ENCODE data around the gene MGMT.

MGMT gene

GRCh38 chr10:129709627-129710509 lies 242.8 kb downstream of the MGMT start:
- Histone ChIP-seq H3K9me3 (ENCODE audit: control insufficient read depth in 2 of 2, low read length in 2 of 2) (no peaks in the 10 kb centered on the region), H3K9ac (ENCODE audit: low read depth in 1 of 2, low read length in 2 of 2) (no peak overlapping the region), H3K27me3 (ENCODE audit: control insufficient read depth in 2 of 2, insufficient read depth in 2 of 2, low read length in 2 of 2) (no peaks in the 10 kb centered on the region), H3K4me3 (ENCODE audit: low read length in 2 of 2) (no peak overlapping the region), H3K36me3 (ENCODE audit: control insufficient read depth in 2 of 2, insufficient read depth in 2 of 2, low read length in 2 of 2) (no peaks in the 10 kb centered on the region), H3K27ac (ENCODE audit: low read depth in 2 of 2, low read length in 2 of 2) (no peak overlapping the region), H3K4me1 (ENCODE audit: control insufficient read depth in 2 of 2, insufficient read depth in 2 of 2, low read length in 2 of 2) (no peaks in the 10 kb centered on the region)

- Histone ChIP-seq H3K4me1 (ENCODE audit: control insufficient read depth in 2 of 2, insufficient read depth in 2 of 2, low read length in 2 of 2) (no peaks in the 10 kb centered on the region), H3K9ac (ENCODE audit: low read depth in 1 of 2, low read length in 2 of 2) (no peak overlapping the region), H3K27ac (ENCODE audit: low read depth in 2 of 2, low read length in 2 of 2) (no peak overlapping the region), H3K36me3 (ENCODE audit: control insufficient read depth in 2 of 2, insufficient read depth in 2 of 2, low read length in 2 of 2) (no peaks in the 10 kb centered on the region), H3K4me3 (ENCODE audit: low read length in 2 of 2) (no peak overlapping the region), H3K9me3 (ENCODE audit: control insufficient read depth in 2 of 2, low read length in 2 of 2) (no peaks in the 10 kb centered on the region), H3K27me3 (ENCODE audit: control insufficient read depth in 2 of 2, insufficient read depth in 2 of 2, low read length in 2 of 2) (no peaks in the 10 kb centered on the region)
These were observed 243.4 kb downstream of the MGMT start for GRCh38 chr10:129710510-129710847.

- H3K4me1 ChIP-seq (ENCODE audit: control insufficient read depth in 2 of 2, insufficient read depth in 2 of 2, low read length in 2 of 2), result no peaks in the 10 kb centered on the region
- no peaks in the 10 kb centered on the region for H3K27me3 ChIP-seq (ENCODE audit: control insufficient read depth in 2 of 2, insufficient read depth in 2 of 2, low read length in 2 of 2)
- H3K36me3 ChIP-seq (ENCODE audit: control insufficient read depth in 2 of 2, insufficient read depth in 2 of 2, low read length in 2 of 2), result no peaks in the 10 kb centered on the region
- no peak overlapping the region for H3K4me3 ChIP-seq (ENCODE audit: low read length in 2 of 2)
- no peak overlapping the region for H3K27ac ChIP-seq (ENCODE audit: low read depth in 2 of 2, low read length in 2 of 2)
- H3K9me3 ChIP-seq (ENCODE audit: control insufficient read depth in 2 of 2, low read length in 2 of 2), result no peaks in the 10 kb centered on the region
- no peak overlapping the region for H3K9ac ChIP-seq (ENCODE audit: low read depth in 1 of 2, low read length in 2 of 2)
These were observed 244.2 kb downstream of the MGMT start for GRCh38 chr10:129711291-129711690.

- H3K4me3 ChIP-seq (ENCODE audit: low read length in 2 of 2), result no peak overlapping the region
- no peak overlapping the region for H3K27ac ChIP-seq (ENCODE audit: low read depth in 2 of 2, low read length in 2 of 2)
- H3K4me1 ChIP-seq (ENCODE audit: control insufficient read depth in 2 of 2, insufficient read depth in 2 of 2, low read length in 2 of 2), result no peaks in the 10 kb centered on the region
- no peaks in the 10 kb centered on the region for H3K9me3 ChIP-seq (ENCODE audit: control insufficient read depth in 2 of 2, low read length in 2 of 2)
- no peaks in the 10 kb centered on the region for H3K36me3 ChIP-seq (ENCODE audit: control insufficient read depth in 2 of 2, insufficient read depth in 2 of 2, low read length in 2 of 2)
- H3K27me3 ChIP-seq (ENCODE audit: control insufficient read depth in 2 of 2, insufficient read depth in 2 of 2, low read length in 2 of 2), result no peaks in the 10 kb centered on the region
- H3K9ac ChIP-seq (ENCODE audit: low read depth in 1 of 2, low read length in 2 of 2), result no peak overlapping the region
These were observed 245.0 kb downstream of the MGMT start for GRCh38 chr10:129712000-129712399.

- H3K27ac ChIP-seq (ENCODE audit: low read depth in 2 of 2, low read length in 2 of 2), result no peak overlapping the region
- H3K4me1 ChIP-seq (ENCODE audit: control insufficient read depth in 2 of 2, insufficient read depth in 2 of 2, low read length in 2 of 2), result no peaks in the 10 kb centered on the region
- no peak overlapping the region for H3K9ac ChIP-seq (ENCODE audit: low read depth in 1 of 2, low read length in 2 of 2)
- H3K9me3 ChIP-seq (ENCODE audit: control insufficient read depth in 2 of 2, low read length in 2 of 2), result no peaks in the 10 kb centered on the region
- no peak overlapping the region for H3K4me3 ChIP-seq (ENCODE audit: low read length in 2 of 2)
- H3K27me3 ChIP-seq (ENCODE audit: control insufficient read depth in 2 of 2, insufficient read depth in 2 of 2, low read length in 2 of 2), result no peaks in the 10 kb centered on the region
- no peaks in the 10 kb centered on the region for H3K36me3 ChIP-seq (ENCODE audit: control insufficient read depth in 2 of 2, insufficient read depth in 2 of 2, low read length in 2 of 2)
These were observed 246.7 kb downstream of the MGMT start for GRCh38 chr10:129713659-129714265.

- no peaks in the 10 kb centered on the region for H3K4me1 ChIP-seq (ENCODE audit: control insufficient read depth in 2 of 2, insufficient read depth in 2 of 2, low read length in 2 of 2)
- H3K27ac ChIP-seq (ENCODE audit: low read depth in 2 of 2, low read length in 2 of 2), result no peak overlapping the region
- no peak overlapping the region for H3K9ac ChIP-seq (ENCODE audit: low read depth in 1 of 2, low read length in 2 of 2)
- no peaks in the 10 kb centered on the region for H3K36me3 ChIP-seq (ENCODE audit: control insufficient read depth in 2 of 2, insufficient read depth in 2 of 2, low read length in 2 of 2)
- no peak overlapping the region for H3K4me3 ChIP-seq (ENCODE audit: low read length in 2 of 2)
- H3K27me3 ChIP-seq (ENCODE audit: control insufficient read depth in 2 of 2, insufficient read depth in 2 of 2, low read length in 2 of 2), result no peaks in the 10 kb centered on the region
- H3K9me3 ChIP-seq (ENCODE audit: control insufficient read depth in 2 of 2, low read length in 2 of 2), result no peaks in the 10 kb centered on the region
These were observed 248.8 kb downstream of the MGMT start for GRCh38 chr10:129715805-129716204.

GRCh38 chr10:129716211-129716681 lies 249.2 kb downstream of the MGMT start:
- no peak overlapping the region for H3K27ac ChIP-seq (ENCODE audit: low read depth in 2 of 2, low read length in 2 of 2)
- H3K4me3 ChIP-seq (ENCODE audit: low read length in 2 of 2), result no peak overlapping the region
- no peaks in the 10 kb centered on the region for H3K9me3 ChIP-seq (ENCODE audit: control insufficient read depth in 2 of 2, low read length in 2 of 2)
- H3K4me1 ChIP-seq (ENCODE audit: control insufficient read depth in 2 of 2, insufficient read depth in 2 of 2, low read length in 2 of 2), result no peaks in the 10 kb centered on the region
- no peaks in the 10 kb centered on the region for H3K27me3 ChIP-seq (ENCODE audit: control insufficient read depth in 2 of 2, insufficient read depth in 2 of 2, low read length in 2 of 2)
- no peak overlapping the region for H3K9ac ChIP-seq (ENCODE audit: low read depth in 1 of 2, low read length in 2 of 2)
- H3K36me3 ChIP-seq (ENCODE audit: control insufficient read depth in 2 of 2, insufficient read depth in 2 of 2, low read length in 2 of 2), result no peaks in the 10 kb centered on the region

GRCh38 chr10:129716881-129717280 lies 249.8 kb downstream of the MGMT start:
- Histone ChIP-seq H3K27me3 (ENCODE audit: control insufficient read depth in 2 of 2, insufficient read depth in 2 of 2, low read length in 2 of 2) (no peaks in the 10 kb centered on the region), H3K9ac (ENCODE audit: low read depth in 1 of 2, low read length in 2 of 2) (no peak overlapping the region), H3K4me3 (ENCODE audit: low read length in 2 of 2) (no peak overlapping the region), H3K27ac (ENCODE audit: low read depth in 2 of 2, low read length in 2 of 2) (no peak overlapping the region), H3K9me3 (ENCODE audit: control insufficient read depth in 2 of 2, low read length in 2 of 2) (no peaks in the 10 kb centered on the region), H3K36me3 (ENCODE audit: control insufficient read depth in 2 of 2, insufficient read depth in 2 of 2, low read length in 2 of 2) (no peaks in the 10 kb centered on the region), H3K4me1 (ENCODE audit: control insufficient read depth in 2 of 2, insufficient read depth in 2 of 2, low read length in 2 of 2) (no peaks in the 10 kb centered on the region)

- Histone ChIP-seq H3K27ac (ENCODE audit: low read depth in 2 of 2, low read length in 2 of 2) (no peak overlapping the region), H3K4me1 (ENCODE audit: control insufficient read depth in 2 of 2, insufficient read depth in 2 of 2, low read length in 2 of 2) (no peaks in the 10 kb centered on the region), H3K36me3 (ENCODE audit: control insufficient read depth in 2 of 2, insufficient read depth in 2 of 2, low read length in 2 of 2) (no peaks in the 10 kb centered on the region), H3K9me3 (ENCODE audit: control insufficient read depth in 2 of 2, low read length in 2 of 2) (no peaks in the 10 kb centered on the region), H3K27me3 (ENCODE audit: control insufficient read depth in 2 of 2, insufficient read depth in 2 of 2, low read length in 2 of 2) (no peaks in the 10 kb centered on the region), H3K9ac (ENCODE audit: low read depth in 1 of 2, low read length in 2 of 2) (no peak overlapping the region), H3K4me3 (ENCODE audit: low read length in 2 of 2) (no peak overlapping the region)
These were observed 250.9 kb downstream of the MGMT start for GRCh38 chr10:129717816-129718547.

Data from mucosa of rectum (tissue), 2 donors.